Lower lobe of right lung (tissue), 2 donors: Measurements from ENCODE around the gene RAB29. TPM values are rescaled to one million over a fixed set of nuclear protein-coding genes. Genes with fewer than 3 reads are reported as not detected.
A peak's percentile ranks its signal among the peaks of the same experiment; 100 is the strongest.

ENCODE experiments used
- ATAC-seq, 2 donors: fragments of 200-7000 bp; cut with Tn5 transposase; one replicate each; pipeline ENCODE4 v1.9.1; 2020 to 2022; ENCODE audit warnings: mild to moderate bottlenecking in 2 of 2, moderate library complexity in 2 of 2
- DNase-seq: peaks from one replicate; pipeline ENCODE4 v3.0.0-alpha.2; 2020
- H3K27ac ChIP-seq: fragments of 200-600 bp; one replicate; pipeline ENCODE4 v1.8.0; 2022
- H3K27me3 ChIP-seq: fragments of 200-600 bp; one replicate; pipeline ENCODE4 v1.8.0; 2022; ENCODE audit warnings: low read depth
- H3K36me3 ChIP-seq: fragments of 200-600 bp; one replicate; pipeline ENCODE4 v1.8.0; 2022; ENCODE audit warnings: mild to moderate bottlenecking
- H3K4me1 ChIP-seq: fragments of 200-600 bp; one replicate; pipeline ENCODE4 v1.8.0; 2022
- H3K4me3 ChIP-seq: fragments of 200-600 bp; one replicate; pipeline ENCODE4 v1.8.0; 2022; ENCODE audit warnings: mild to moderate bottlenecking
- H3K9me3 ChIP-seq: fragments of 200-600 bp; one replicate; pipeline ENCODE4 v1.8.0; 2022
- CTCF ChIP-seq: fragments of 200-600 bp; IDR thresholded peaks from one replicate; pipeline ENCODE4 v1.8.0; 2022; ENCODE audit warnings: antibody characterized with exemption, mild to moderate bottlenecking
- intact Hi-C: fragments of 100-400 bp; cut with DNase I; formaldehyde crosslinking; loops from one replicate; pipeline ENCODE4 v1.11.0; 2022
- total RNA-seq: library from RNA; stranded (reverse); fragmentation: NEBNext Ultra II Directional; extraction: Animal tissue kit (Norgen Biotek cat#: 25700); gene quantifications from one replicate; pipeline ENCODE4 v1.2.1, GENCODE V29; 2021
- donor health status: DM: no; HTN: yes; CAD: no; lungs with severe emphysema.

Gene RAB29
- total RNA-seq, 1 donor from 2014 or later = 23.9 TPM

- Histone ChIP-seq H3K4me1 (peaks cover 46% of the 10 kb centered on the region), H3K4me3 (no peak overlapping the region), H3K36me3 (no peaks in the 10 kb centered on the region), H3K27me3 (no peaks in the 10 kb centered on the region), H3K27ac (no peak overlapping the region), H3K9me3 (no peaks in the 10 kb centered on the region)
- no peak for TF ChIP-seq CTCF
- DNase-seq = no peak
- intact Hi-C loops = no loop called here
- no peak for ATAC-seq
Measured at GRCh38 chr1:205746757-205747412, 28.4 kb downstream of the RAB29 start.

DNA sequence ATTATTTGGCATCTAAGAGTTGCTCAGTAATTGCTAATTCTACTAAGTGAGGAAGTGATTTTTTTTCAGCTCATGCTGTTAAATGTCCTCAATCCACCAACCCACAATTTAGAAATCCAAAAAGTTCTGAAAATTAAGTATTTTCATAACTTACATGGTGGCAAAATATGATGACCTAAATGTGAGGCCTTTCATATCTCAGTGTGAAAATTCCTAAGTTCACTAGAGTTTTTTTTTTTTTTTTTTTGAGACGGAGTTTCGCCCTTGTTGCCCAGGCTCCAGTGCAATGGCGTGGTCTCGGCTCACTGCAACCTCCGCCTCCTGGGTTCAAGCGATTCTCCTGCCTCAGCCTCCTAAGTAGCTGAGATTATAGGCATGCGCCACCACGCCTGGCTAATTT is 30.9 kb downstream of the RAB29 start:
- Histone ChIP-seq H3K4me1 (peaks cover 61% of the 10 kb centered on the region), H3K27ac (no peak overlapping the region)

DNA sequence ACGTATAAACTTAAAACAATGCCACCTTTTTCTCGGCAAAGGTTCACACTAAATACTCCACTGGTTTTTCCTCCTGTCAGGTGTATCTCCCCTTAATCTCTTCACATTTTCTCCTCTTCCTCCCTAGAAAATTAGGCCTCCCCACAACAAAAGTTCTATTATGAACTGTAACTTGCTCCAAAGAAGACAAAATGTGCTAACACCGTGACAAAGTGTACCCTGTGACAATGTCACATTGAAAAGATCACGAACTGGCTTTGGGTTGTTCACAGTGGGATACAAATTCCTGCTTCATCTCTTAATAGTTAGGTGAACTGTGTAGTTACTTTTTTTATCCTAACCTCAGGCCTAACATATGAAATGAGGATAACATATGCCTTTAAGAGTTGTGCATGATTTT is 31.3 kb downstream of the RAB29 start:
- Histone ChIP-seq H3K27ac (no peak overlapping the region), H3K36me3 (no peaks in the 10 kb centered on the region), H3K27me3 (no peaks in the 10 kb centered on the region), H3K4me3 (no peak overlapping the region), H3K4me1 (peaks cover 64% of the 10 kb centered on the region), H3K9me3 (no peaks in the 10 kb centered on the region)
- ATAC-seq (no peak), DNase-seq (no peak)
- intact Hi-C loops = no loop called here
- TF ChIP-seq CTCF = no peak

More for the DNA sequence above, 30.9 kb downstream of the RAB29 start:
- ATAC-seq = no peak
- no peak for DNase-seq
- Histone ChIP-seq H3K9me3 (no peaks in the 10 kb centered on the region), H3K4me3 (no peak overlapping the region), H3K36me3 (no peaks in the 10 kb centered on the region), H3K27me3 (no peaks in the 10 kb centered on the region)
- no peak for TF ChIP-seq CTCF
- intact Hi-C loops = no loop called here

DNA sequence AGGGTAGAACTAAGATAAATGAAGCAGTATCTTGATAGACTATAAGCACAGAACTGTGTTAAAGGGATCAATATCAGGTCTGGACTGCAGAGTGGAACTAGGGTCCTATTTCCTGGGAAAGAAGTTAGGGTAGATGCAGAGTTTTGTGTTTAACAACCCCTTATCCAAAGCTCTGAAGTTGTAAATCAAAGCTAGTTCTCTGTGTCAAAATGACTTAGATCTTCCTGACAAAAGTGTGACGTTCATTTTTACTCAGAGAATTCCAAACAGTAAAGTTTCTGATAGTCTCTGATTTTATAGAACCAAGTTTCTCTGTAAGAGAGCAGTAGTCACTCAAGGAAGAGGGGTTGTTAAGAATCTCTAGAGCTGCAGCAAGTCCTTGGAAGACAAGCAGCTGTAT is 33.6 kb downstream of the RAB29 start:
- DNase-seq (no peak), ATAC-seq (no peak)
- H3K9me3 ChIP-seq = no peaks in the 10 kb centered on the region
- peaks cover 52% of the 10 kb centered on the region for H3K4me1 ChIP-seq
- no peak overlapping the region for H3K27ac ChIP-seq
- no peak for TF ChIP-seq CTCF
- H3K4me3 ChIP-seq = no peak overlapping the region
- peaks cover 5% of the 10 kb centered on the region for H3K36me3 ChIP-seq
- intact Hi-C loops = no loop called here
- no peaks in the 10 kb centered on the region for H3K27me3 ChIP-seq

DNA sequence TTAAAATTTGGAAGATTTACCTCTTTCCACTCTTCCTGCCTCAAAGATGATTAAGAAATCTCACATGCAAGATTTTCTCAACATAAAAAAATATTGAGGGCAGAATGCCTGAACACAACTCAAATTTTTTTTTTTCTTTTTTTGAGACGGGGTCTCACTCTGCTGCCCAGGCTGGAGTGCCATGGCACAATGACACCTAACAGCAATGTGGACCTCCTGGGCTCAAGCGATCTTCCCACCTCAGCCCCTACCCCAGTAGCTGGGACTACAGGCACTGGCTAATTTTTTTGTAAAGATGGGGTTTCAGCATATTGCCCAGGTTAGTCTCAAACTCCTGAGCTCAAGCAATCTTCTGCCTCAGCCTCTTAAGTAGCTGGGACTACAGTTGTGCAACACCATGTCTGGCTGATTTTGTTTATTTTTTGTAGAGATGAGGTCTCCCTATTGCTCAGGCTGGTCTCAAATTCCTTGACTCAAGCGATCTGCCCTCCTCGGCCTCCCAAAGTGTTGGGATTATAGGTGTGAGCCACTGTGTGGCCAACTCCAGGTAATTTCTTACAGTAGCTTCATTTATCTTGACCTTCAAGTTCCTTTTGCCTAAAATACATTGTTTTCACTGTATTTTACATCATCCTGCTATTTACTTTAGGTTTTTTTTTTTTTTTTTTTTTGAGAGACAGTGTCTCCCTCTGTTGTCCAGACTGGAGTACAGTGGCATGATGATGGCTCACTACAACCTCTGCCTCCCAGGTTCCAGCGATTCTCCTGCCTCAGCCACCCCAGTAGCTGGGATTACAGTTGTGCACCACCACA is 35.7 kb downstream of the RAB29 start:
- H3K27ac ChIP-seq = no peak overlapping the region
- intact Hi-C loops = no loop called here
- peaks cover 17% of the 10 kb centered on the region for H3K36me3 ChIP-seq
- ATAC-seq (peak; percentile 52 to 62), DNase-seq (no peak)
- no peak for TF ChIP-seq CTCF
- H3K4me3 ChIP-seq = no peak overlapping the region
- H3K9me3 ChIP-seq = no peaks in the 10 kb centered on the region
- no peaks in the 10 kb centered on the region for H3K27me3 ChIP-seq
- peaks cover 35% of the 10 kb centered on the region for H3K4me1 ChIP-seq
